H9 (cell line): ENCODE results near the gene KBTBD8. TPM values are rescaled to one million over a fixed set of nuclear protein-coding genes. Genes with fewer than 3 reads are reported as not detected.

ENCODE experiments used
- DNase-seq: peaks from one replicate; pipeline ENCODE4 v3.0.0-alpha.2; 2017
- H2AFZ ChIP-seq: one replicate; pipeline ENCODE4 v1.6.1; 2013; ENCODE audit warnings: mild to moderate bottlenecking, low read length, control low read depth, moderate library complexity
- H2AK5ac ChIP-seq: 2 replicates; pipeline ENCODE4 v1.6.1; 2013; ENCODE audit warnings: low read length, control low read depth, mixed read lengths; ENCODE audit not compliant: insufficient read length
- H2BK120ac ChIP-seq: one replicate; pipeline ENCODE4 v1.6.1; 2013; ENCODE audit warnings: low read depth, mild to moderate bottlenecking, low read length, control low read depth, inconsistent platforms; ENCODE audit not compliant: poor library complexity, severe bottlenecking
- H2BK12ac ChIP-seq: 2 replicates; pipeline ENCODE4 v1.6.1; 2013; ENCODE audit warnings: low read length, control low read depth, mixed read lengths, low read depth; ENCODE audit not compliant: insufficient read length
- H2BK15ac ChIP-seq: 2 replicates; pipeline ENCODE4 v1.6.1; 2013; ENCODE audit warnings: low read depth, low read length, control low read depth
- H2BK20ac ChIP-seq: one replicate; pipeline ENCODE4 v1.6.1; 2013; ENCODE audit warnings: low read depth, mild to moderate bottlenecking, low read length, control low read depth, inconsistent platforms; ENCODE audit not compliant: poor library complexity, severe bottlenecking
- H2BK5ac ChIP-seq: 2 replicates; pipeline ENCODE4 v1.6.1; 2013; ENCODE audit warnings: low read length, control low read depth, mixed read lengths; ENCODE audit not compliant: insufficient read length
- H3K14ac ChIP-seq: 2 replicates; pipeline ENCODE4 v1.6.1; 2013; ENCODE audit warnings: low read length, control low read depth; ENCODE audit not compliant: insufficient read depth
- H3K18ac ChIP-seq: 2 replicates; pipeline ENCODE4 v1.6.1; 2013; ENCODE audit warnings: low read depth, mild to moderate bottlenecking, mixed read lengths, low read length, control low read depth; ENCODE audit not compliant: insufficient read length
- H3K23ac ChIP-seq: 2 replicates; pipeline ENCODE4 v1.6.1; 2013; ENCODE audit warnings: low read length, control low read depth, mixed read lengths, low read depth; ENCODE audit not compliant: insufficient read length
- H3K23me2 ChIP-seq: 2 replicates; pipeline ENCODE4 v1.6.1; 2013; ENCODE audit warnings: low read depth, mild to moderate bottlenecking, mixed read lengths, low read length, control low read depth; ENCODE audit not compliant: insufficient read length, poor library complexity, severe bottlenecking
- H3K27ac ChIP-seq: 2 replicates; pipeline ENCODE4 v1.5.1; 2013; ENCODE audit warnings: low read length, control low read depth, mixed read lengths, low read depth; ENCODE audit not compliant: insufficient read length
- H3K27me3 ChIP-seq: 2 replicates; pipeline ENCODE4 v1.6.1; 2013; ENCODE audit warnings: low read length, control low read depth, inconsistent platforms; ENCODE audit not compliant: insufficient read depth
- H3K4ac ChIP-seq: 2 replicates; pipeline ENCODE4 v1.6.1; 2013; ENCODE audit warnings: low read depth, mild to moderate bottlenecking, control low read depth, inconsistent platforms, low read length, moderate library complexity
- H3K4me1 ChIP-seq: 2 replicates; pipeline ENCODE4 v1.6.1; 2013; ENCODE audit warnings: low read length, control low read depth, inconsistent platforms; ENCODE audit not compliant: insufficient read depth
- H3K4me2 ChIP-seq: 2 replicates; pipeline ENCODE4 v1.6.1; 2013; ENCODE audit warnings: low read length, control low read depth, mixed read lengths; ENCODE audit not compliant: insufficient read length, insufficient read depth
- H3K56ac ChIP-seq: 2 replicates; pipeline ENCODE4 v1.6.1; 2013; ENCODE audit warnings: low read depth, mild to moderate bottlenecking, mixed read lengths, low read length, control low read depth; ENCODE audit not compliant: insufficient read length
- H3K79me1 ChIP-seq: 2 replicates; pipeline ENCODE4 v1.6.1; 2013; ENCODE audit warnings: low read depth, mild to moderate bottlenecking, moderate library complexity, low read length, control low read depth, inconsistent platforms; ENCODE audit not compliant: insufficient read depth, poor library complexity, severe bottlenecking
- H3K79me2 ChIP-seq: 2 replicates; pipeline ENCODE4 v1.6.1; 2013; ENCODE audit warnings: low read length, control low read depth, inconsistent platforms; ENCODE audit not compliant: insufficient read depth
- H3K9ac ChIP-seq: 2 replicates; pipeline ENCODE4 v1.6.1; 2013; ENCODE audit warnings: low read length, control low read depth, mixed read lengths; ENCODE audit not compliant: insufficient read length; ENCODE audit errors: extremely low read depth
- H3K9me3 ChIP-seq: one replicate; pipeline ENCODE4 v1.6.1; 2013; ENCODE audit warnings: low read depth, low read length, inconsistent platforms; ENCODE audit not compliant: control insufficient read depth
- H3T11ph ChIP-seq: one replicate; pipeline ENCODE4 v1.6.1; 2013; ENCODE audit warnings: mild to moderate bottlenecking, low read length, control low read depth, inconsistent platforms
- H4K20me1 ChIP-seq: one replicate; pipeline ENCODE4 v1.6.1; 2013; ENCODE audit not compliant: control insufficient read depth, insufficient read length, insufficient read depth
- H4K5ac ChIP-seq: 2 replicates; pipeline ENCODE4 v1.6.1; 2013; ENCODE audit warnings: low read depth, mild to moderate bottlenecking, mixed read lengths, low read length, control low read depth; ENCODE audit not compliant: insufficient read length
- H4K8ac ChIP-seq: replicated peaks from 2 replicates; pipeline ENCODE4 v1.6.1; 2013; ENCODE audit warnings: low read length, control low read depth, mixed read lengths, low read depth; ENCODE audit not compliant: insufficient read length
- H4K91ac ChIP-seq: 2 replicates; pipeline ENCODE4 v1.6.1; 2013; ENCODE audit warnings: low read depth, mild to moderate bottlenecking, moderate library complexity, mixed read lengths, low read length, control low read depth; ENCODE audit not compliant: insufficient read length
- H3K27ac Mint-ChIP-seq, 3 experiments: 2 replicates in 2 of 3; 3 replicates in 1 of 3; pipeline ENCODE4 v1.8.0; 2020 to 2021; ENCODE audit warnings: mixed read lengths in 3 of 3, mild to moderate bottlenecking in 1 of 3, moderate library complexity in 1 of 3
- H3K27me3 Mint-ChIP-seq: 2 replicates; pipeline ENCODE4 v1.8.0; 2021; ENCODE audit warnings: low read depth, mild to moderate bottlenecking, moderate library complexity, mixed read lengths
- H3K36me3 Mint-ChIP-seq, 3 experiments: 2 replicates in 2 of 3; 3 replicates in 1 of 3; pipeline ENCODE4 v1.8.0; 2020 to 2021; ENCODE audit warnings: low read depth in 3 of 3, mixed read lengths in 3 of 3; ENCODE audit not compliant: insufficient read depth in 1 of 3
- H3K4me1 Mint-ChIP-seq, 2 experiments: 2 replicates each; pipeline ENCODE4 v1.8.0; 2020; ENCODE audit warnings: mixed read lengths in 2 of 2
- H3K4me3 Mint-ChIP-seq, 2 experiments: 2 replicates in 1 of 2; 3 replicates in 1 of 2; pipeline ENCODE4 v1.8.0; 2020 to 2021; ENCODE audit warnings: mild to moderate bottlenecking in 2 of 2, mixed read lengths in 2 of 2, moderate library complexity in 1 of 2
- H3K9me3 Mint-ChIP-seq, 2 experiments: 2 replicates in 1 of 2; 3 replicates in 1 of 2; pipeline ENCODE4 v1.8.0; 2020; ENCODE audit warnings: mild to moderate bottlenecking in 2 of 2, mixed read lengths in 2 of 2, moderate library complexity in 1 of 2
- WGBS: extraction: QIAGEN DNeasy Blood & Tissue Kit; methylation state at CpG from one replicate; pipeline ENCODE4 v1.1.7; 2013; ENCODE audit warnings: missing lambda C conversion rate, low lambda C conversion rate, mixed read lengths; ENCODE audit not compliant: insufficient read length; ENCODE audit errors: extremely low coverage; 5-methylcytosine and 5-hydroxymethylcytosine counted together
- total RNA-seq: library from RNA; stranded (reverse); gene quantifications from 2 replicates; pipeline ENCODE4 v1.2.1, GENCODE V29; 2021
- TF ChIP-seq, protein P1 (sequence below): fragments of 200-600 bp; sonication (generic); conservative IDR thresholded peaks from 3 replicates; pipeline ENCODE4 v1.8.0; 2021; ENCODE audit warnings: antibody characterized with exemption, mild to moderate bottlenecking

The KBTBD8 gene
- total RNA-seq, 1 experiment from 2014 or later: 16.7 TPM

DNA sequence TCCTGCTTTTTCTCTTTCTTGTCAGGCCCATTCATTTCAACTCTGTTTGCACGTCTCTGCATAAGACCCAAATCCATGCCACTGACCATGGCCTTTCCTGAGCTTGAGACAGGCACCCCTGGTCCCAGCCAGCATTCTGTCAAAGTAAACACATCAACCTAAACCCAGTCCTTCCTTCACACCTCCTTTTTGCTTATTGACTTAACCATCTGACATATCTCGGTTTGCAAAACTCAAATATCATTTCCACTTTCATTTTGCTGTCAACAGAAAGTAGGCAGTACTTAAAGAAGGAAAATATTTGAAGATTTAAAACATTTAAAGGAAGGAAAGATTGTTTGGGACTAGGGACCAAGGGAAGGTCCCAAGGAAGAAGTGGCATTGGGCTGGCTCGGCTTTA lies 48.2 kb upstream of the KBTBD8 start:
- TF ChIP-seq, protein P1, sequence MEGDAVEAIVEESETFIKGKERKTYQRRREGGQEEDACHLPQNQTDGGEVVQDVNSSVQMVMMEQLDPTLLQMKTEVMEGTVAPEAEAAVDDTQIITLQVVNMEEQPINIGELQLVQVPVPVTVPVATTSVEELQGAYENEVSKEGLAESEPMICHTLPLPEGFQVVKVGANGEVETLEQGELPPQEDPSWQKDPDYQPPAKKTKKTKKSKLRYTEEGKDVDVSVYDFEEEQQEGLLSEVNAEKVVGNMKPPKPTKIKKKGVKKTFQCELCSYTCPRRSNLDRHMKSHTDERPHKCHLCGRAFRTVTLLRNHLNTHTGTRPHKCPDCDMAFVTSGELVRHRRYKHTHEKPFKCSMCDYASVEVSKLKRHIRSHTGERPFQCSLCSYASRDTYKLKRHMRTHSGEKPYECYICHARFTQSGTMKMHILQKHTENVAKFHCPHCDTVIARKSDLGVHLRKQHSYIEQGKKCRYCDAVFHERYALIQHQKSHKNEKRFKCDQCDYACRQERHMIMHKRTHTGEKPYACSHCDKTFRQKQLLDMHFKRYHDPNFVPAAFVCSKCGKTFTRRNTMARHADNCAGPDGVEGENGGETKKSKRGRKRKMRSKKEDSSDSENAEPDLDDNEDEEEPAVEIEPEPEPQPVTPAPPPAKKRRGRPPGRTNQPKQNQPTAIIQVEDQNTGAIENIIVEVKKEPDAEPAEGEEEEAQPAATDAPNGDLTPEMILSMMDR: no peak
- no peak overlapping the region for H2AFZ ChIP-seq
- no peak overlapping the region for H3K4ac ChIP-seq
- H3K4me1 Mint-ChIP-seq: no peaks in the 10 kb centered on the region
- H3K23me2 ChIP-seq: no peaks in the 10 kb centered on the region
- H3K27ac ChIP-seq: no peak overlapping the region
- no peak for DNase-seq
- no peaks in the 10 kb centered on the region for H3K9me3 Mint-ChIP-seq
- no peak overlapping the region for H3T11ph ChIP-seq
- H4K8ac ChIP-seq: no peak overlapping the region
- H3K56ac ChIP-seq: no peak overlapping the region
- H3K79me1 ChIP-seq: no peaks in the 10 kb centered on the region
- no peak overlapping the region for H2BK20ac ChIP-seq
- H2BK120ac ChIP-seq: no peak overlapping the region
- H3K4me2 ChIP-seq: no peak overlapping the region
- H4K5ac ChIP-seq: no peak overlapping the region
- no peaks in the 10 kb centered on the region for H3K4me1 ChIP-seq
- no peaks in the 10 kb centered on the region for H3K79me2 ChIP-seq
- no peak overlapping the region for H2BK12ac ChIP-seq
- H3K23ac ChIP-seq: no peak overlapping the region
- no peak overlapping the region for H4K91ac ChIP-seq
- WGBS: no CpG with 5 or more reads among the region's 3 CpGs
- H3K27ac Mint-ChIP-seq: no peak overlapping the region
- no peaks in the 10 kb centered on the region for H3K36me3 Mint-ChIP-seq
- H3K18ac ChIP-seq: no peak overlapping the region
- H3K27me3 ChIP-seq: no peaks in the 10 kb centered on the region
- H2AK5ac ChIP-seq: no peak overlapping the region
- no peak overlapping the region for H3K14ac ChIP-seq
- no peak overlapping the region for H3K9ac ChIP-seq
- H2BK15ac ChIP-seq: no peak overlapping the region
- H3K27me3 Mint-ChIP-seq: no peaks in the 10 kb centered on the region
- H4K20me1 ChIP-seq: no peaks in the 10 kb centered on the region
- no peak overlapping the region for H3K4me3 Mint-ChIP-seq
- no peaks in the 10 kb centered on the region for H3K9me3 ChIP-seq
- no peak overlapping the region for H2BK5ac ChIP-seq
